ENCODE data around the gene PDE7B.
"Not testable (repeated sequence)": the region's sequence is repeated elsewhere in the genome, so short reads cannot be mapped to it uniquely, and the experiment has no call there.

The PDE7B gene

DNA sequence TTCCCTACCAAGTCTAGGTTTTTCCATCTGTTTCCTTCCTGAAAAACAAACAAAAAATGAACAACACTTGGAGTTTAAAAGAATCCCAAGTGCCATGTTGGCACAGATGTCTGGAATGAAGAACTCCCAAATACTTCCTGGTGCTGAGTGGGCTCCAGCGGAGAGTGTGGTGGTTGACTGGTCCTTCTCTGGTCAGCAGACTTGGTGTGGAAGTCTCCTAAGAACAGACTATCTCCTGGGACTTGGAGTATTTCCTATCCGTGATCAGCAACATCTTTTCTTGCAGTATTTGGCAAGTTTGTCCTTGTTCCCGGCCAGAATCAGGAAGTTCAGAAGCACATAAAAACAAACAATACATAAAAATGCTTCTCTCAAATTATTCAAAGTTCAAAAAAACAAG lies 244.5 kb downstream of the PDE7B start:
- TF ChIP-seq, protein P1, sequence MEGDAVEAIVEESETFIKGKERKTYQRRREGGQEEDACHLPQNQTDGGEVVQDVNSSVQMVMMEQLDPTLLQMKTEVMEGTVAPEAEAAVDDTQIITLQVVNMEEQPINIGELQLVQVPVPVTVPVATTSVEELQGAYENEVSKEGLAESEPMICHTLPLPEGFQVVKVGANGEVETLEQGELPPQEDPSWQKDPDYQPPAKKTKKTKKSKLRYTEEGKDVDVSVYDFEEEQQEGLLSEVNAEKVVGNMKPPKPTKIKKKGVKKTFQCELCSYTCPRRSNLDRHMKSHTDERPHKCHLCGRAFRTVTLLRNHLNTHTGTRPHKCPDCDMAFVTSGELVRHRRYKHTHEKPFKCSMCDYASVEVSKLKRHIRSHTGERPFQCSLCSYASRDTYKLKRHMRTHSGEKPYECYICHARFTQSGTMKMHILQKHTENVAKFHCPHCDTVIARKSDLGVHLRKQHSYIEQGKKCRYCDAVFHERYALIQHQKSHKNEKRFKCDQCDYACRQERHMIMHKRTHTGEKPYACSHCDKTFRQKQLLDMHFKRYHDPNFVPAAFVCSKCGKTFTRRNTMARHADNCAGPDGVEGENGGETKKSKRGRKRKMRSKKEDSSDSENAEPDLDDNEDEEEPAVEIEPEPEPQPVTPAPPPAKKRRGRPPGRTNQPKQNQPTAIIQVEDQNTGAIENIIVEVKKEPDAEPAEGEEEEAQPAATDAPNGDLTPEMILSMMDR (IDR thresholded peaks at IDR 0.05; ENCODE audit: control extremely low read depth, extremely low read depth, low read depth, missing control alignments) = no peak
- no peak for DNase-seq (ENCODE audit: extremely low spot score)
- ChIA-PET CTCF (no interaction called here), POLR2A (no interaction called here)

DNA sequence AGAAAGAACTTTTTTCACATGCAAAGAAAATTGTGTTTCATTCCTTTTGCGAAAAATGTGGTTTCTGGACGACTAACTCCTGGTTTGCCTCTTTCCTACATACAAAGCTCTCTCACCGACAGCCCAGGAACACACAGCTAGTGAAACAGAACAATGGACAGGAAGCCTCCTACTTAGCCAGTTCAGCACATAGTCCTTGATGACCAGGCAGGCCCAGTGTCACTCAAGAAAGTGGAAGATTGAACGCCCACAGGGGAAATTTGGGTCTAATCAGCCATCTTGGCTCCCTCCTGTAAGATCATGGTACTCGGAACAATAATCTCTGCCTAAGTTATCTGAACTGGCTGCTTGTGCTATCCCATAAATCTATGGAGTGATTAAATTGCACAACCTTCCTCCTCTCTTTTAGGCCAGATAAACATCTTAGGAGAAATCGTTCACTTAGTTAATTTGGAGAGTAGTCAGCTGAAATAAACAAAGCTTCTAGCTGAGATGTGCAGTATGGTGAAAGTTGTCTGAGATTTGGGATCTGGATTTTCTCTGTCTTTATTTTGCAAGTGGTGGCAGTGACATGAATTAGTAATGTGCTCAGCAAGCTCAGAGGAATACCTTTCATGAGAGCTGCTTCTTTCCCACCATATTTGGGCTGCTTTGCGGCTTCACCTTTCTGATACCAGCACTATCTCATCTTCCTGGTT lies 251.6 kb downstream of the PDE7B start:
- CTCF ChIA-PET = interaction anchor here (0.9 to 1.2 kb wide), 2 partner anchors 9 to 10 kb away, joined by 3 read pairs; no protein-coding TSS in a partner anchor
- no peak for DNase-seq (ENCODE audit: extremely low spot score)
- TF ChIP-seq, protein P1 (IDR thresholded peaks at IDR 0.05; ENCODE audit: control extremely low read depth, extremely low read depth, low read depth, missing control alignments) = no peak
- POLR2A ChIA-PET = no interaction called here

DNA sequence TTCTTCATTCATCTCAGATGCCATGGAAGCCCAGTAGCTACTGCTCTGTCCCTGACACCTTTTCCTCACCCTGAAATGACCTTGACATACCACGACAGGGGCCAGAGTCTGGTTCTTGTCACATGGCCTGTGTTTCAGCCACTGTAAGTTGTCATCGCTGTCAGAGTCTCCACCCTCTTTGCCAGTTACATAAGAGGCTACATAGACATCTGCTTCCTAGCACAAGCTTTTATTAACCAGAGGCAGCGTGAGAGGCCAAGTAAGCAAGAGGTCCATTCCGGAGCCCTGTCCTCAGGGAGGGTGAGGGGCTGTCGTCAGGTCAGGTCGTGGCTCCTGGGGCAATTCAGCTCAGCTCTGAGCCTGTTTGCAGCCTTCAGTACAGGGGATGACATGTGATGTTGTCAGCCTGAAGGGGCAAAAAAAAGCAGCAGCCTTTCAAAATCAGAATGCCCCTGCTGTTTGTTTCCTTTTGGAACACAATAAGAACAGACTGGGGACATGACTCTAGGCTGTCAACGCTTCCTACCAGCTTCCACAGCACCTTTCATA lies 252.3 kb downstream of the PDE7B start:
- POLR2A ChIA-PET = no interaction called here
- TF ChIP-seq, protein P1 (IDR thresholded peaks at IDR 0.05; ENCODE audit: control extremely low read depth, extremely low read depth, low read depth, missing control alignments) = no peak
- CTCF ChIA-PET = interaction anchor here (0.9 to 1.2 kb wide), 2 partner anchors 9 to 10 kb away, joined by 3 read pairs; no protein-coding TSS in a partner anchor

GRCh38 chr6:136104556-136104955 lies 253.1 kb downstream of the PDE7B start:
- ChIA-PET CTCF (no interaction called here), POLR2A (no interaction called here)
- DNase-seq (ENCODE audit: extremely low spot score) = no peak
- TF ChIP-seq, protein P1 (IDR thresholded peaks at IDR 0.05; ENCODE audit: control extremely low read depth, extremely low read depth, low read depth, missing control alignments) = no peak

More for the DNA sequence above, 252.3 kb downstream of the PDE7B start:
- no peak for DNase-seq (ENCODE audit: extremely low spot score)

DNA sequence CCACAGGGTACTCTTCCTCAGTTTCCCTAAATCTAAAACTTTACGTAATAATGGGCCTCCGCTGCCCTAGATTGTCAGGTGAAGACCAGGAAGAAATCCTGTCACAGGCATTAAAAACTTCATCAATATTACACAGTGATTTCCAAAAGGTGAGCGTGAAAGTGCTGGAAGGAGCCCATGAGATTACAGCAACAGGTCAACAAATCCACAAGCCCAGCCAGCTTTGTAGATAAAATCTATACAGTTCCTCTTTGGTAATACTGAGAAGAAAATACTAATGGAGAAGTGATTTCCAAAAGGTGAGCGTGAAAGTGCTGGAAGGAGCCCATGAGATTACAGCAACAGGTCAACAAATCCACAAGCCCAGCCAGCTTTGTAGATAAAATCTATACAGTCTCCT lies 254.3 kb downstream of the PDE7B start:
- POLR2A ChIA-PET; DNase-seq (ENCODE audit: extremely low spot score): not testable (repeated sequence)
- CTCF ChIA-PET = interaction anchor here (2.4 kb wide), 1 partner anchor 12 kb away, joined by 8 read pairs; no protein-coding TSS in a partner anchor

DNA sequence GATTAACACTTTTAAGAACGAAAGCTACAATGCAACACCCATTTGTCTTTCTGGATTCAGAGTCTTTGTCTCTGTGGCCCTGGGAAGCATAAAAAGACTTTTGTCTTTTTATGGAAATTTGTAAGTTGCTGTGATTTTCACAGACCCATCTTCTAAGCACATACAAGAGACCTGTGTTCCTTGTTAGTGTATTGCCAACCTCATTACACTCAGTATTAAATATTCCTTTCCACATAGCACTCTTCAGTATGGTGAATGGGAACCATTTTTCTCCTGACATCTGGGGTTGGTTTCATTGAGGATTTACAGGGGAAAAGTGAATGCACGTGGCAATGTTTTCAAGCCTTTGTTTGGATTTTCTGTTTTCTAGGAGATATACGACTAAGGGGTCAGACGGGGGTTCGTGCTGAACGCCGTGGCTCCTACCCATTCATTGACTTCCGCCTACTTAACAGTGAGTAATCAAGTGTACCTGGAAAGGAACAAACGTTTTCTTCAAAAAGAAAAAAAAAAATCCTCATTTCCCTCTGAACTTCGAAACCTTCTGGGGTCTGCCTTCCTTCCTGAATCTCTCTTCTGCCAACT lies 257.0 kb downstream of the PDE7B start:
- ChIA-PET CTCF (no interaction called here), POLR2A (no interaction called here)
- TF ChIP-seq, protein P1 (IDR thresholded peaks at IDR 0.05; ENCODE audit: control extremely low read depth, extremely low read depth, low read depth, missing control alignments) = no peak
- DNase-seq (ENCODE audit: extremely low spot score) = no peak

GRCh38 chr6:136111831-136112230 lies 260.3 kb downstream of the PDE7B start:
- TF ChIP-seq, protein P1 (IDR thresholded peaks at IDR 0.05; ENCODE audit: control extremely low read depth, extremely low read depth, low read depth, missing control alignments) = no peak
- CTCF ChIA-PET = interaction anchor here (0.9 to 1.3 kb wide), 2 partner anchors 26 to 28 kb away, joined by 3 read pairs; no protein-coding TSS in a partner anchor
- no peak for DNase-seq (ENCODE audit: extremely low spot score)
- POLR2A ChIA-PET = no interaction called here

Data from GM10248 (cell line).